HG03520 (cell line): ENCODE measurements around the gene LPIN1.

ENCODE experiments used
- ATAC-seq: cut with Tn5 transposase; IDR thresholded peaks from one replicate; pipeline ENCODE4 v1.9.1; 2021; ENCODE audit warnings: mild to moderate bottlenecking, moderate library complexity; ENCODE audit not compliant: unreplicated experiment

LPIN1 gene

DNA sequence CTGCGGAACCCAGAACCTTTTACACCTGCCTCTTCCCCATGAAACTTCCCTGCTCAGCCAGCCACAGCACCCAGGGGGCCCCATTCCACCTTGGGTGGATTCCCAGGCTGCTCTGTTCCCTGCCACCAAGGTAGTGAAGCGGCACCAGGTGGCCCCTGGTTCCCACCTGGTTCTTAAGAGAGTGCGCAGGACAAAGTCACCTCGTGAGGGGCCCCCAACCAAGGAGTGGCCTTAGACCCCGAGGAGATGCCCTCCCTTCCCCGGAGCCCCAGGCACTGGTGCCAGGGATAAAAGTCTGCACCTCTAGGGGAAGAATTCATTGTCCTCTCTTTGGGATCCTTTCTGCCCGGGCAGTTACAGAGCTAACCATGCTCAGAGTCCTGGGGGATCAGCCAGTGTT, 3.1 kb upstream of the LPIN1 start:
- no peak for ATAC-seq

DNA sequence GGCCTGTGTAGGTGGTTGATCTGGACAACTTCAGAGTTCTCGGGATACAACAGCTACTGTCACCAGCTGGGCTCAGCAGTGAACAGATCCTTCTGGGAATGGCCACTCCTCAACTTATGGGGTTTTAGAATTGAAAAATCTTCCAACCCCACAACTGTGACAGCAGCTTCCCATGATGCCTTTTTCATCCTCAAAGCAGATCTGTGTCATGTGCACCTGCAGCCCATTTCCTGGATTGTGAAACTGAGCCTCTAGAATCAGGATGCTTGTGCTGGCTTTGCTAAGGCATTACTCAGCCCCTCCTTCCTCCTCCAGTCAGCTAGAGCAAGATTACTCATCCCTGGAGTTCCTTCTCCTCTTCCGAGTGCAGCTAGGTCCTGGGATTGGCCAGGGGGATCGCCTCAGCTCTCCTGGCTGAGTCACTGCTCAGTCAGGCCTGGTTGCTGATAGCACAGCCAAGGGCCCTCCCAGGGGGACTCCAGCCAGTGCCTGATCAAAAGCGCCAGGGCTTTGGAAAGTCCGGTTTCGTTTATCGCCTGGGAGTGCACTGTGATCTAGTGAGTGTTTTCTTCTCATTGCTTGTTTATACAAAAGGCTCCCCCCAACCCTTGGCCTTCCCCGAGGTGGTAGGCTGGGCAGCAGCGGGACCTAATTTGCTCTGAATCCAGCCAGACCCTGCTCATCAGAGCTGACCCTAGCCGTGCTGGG, 2.4 kb upstream of the LPIN1 start:
- peak; percentile 53 for ATAC-seq

DNA sequence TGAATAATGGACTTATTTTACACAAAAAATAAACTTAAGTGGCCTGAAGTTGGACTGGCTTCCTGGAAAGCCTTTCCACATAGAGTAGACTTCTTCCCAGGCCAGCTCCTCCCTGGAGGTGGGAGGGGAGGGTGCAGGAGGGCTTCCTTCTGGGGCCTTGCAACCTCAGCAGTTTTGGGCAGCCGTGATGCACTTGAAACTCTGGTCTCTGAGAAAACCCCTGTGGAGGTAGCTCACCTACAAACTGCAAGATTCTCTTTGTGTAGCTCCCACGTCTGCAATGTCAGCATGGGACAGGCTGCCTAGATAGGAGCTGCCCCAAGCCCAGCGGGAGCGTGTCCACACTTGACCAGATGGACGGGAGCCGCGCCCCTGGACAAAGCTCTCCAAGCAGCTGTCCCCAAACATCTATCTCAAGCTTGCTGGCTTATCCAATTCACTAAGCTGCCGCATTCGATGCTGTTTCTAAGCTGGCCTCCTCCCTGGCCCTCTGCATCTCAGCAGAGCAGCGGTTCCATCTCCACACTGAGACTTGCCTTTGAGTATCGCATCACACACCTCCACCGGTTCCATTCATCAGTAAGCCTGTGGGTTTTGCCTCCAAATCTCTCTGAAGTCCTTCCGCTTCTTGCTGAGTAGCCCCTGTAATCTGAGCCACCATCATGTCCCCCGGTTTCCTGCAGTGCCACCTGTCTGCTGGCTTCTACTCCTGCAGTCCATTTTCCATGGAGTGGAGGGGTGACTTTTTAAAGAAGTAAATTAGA, 1.6 kb upstream of the LPIN1 start:
- no peak for ATAC-seq

GRCh38 chr2:11745613-11746375, 638 bp upstream of the LPIN1 start:
- no peak for ATAC-seq

DNA sequence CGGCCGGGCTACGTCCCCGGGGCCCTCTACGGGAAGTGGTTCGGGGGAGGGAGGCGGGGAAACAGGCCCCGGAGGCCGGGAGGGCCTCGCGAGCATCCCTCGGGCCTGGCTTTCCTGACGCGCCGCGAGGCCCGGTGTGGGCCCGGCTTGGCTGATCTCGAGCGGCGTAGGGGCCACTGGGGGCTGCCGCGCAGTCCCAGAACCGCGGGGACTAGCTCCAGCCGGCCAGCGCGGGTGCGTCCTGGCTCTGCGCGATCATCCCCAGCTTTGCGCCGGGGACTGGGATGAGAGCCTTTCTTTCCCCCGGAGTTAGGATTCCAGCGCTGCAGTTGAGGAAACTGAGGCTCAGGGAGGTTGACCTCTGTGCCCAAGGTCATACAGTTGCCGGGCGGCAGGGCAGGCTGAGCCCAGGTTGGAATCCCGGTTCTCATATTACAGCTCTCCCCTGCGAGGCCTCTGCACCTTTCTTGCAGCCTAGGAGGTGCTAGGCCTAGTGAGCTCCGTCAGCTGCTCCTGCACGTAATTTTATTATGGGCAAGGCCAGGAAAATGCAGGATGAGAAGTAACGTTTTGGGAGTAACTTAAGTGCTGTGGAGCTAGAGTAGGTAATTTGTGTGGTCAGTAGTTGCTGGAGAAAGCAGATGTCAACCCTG, 501 bp downstream of the LPIN1 start:
- ATAC-seq, result no peak

GRCh38 chr2:11748018-11748860, 1.8 kb downstream of the LPIN1 start:
- ATAC-seq, result no peak

- ATAC-seq, result no peak
Measured at GRCh38 chr2:11748861-11749645, 2.6 kb downstream of the LPIN1 start.

DNA sequence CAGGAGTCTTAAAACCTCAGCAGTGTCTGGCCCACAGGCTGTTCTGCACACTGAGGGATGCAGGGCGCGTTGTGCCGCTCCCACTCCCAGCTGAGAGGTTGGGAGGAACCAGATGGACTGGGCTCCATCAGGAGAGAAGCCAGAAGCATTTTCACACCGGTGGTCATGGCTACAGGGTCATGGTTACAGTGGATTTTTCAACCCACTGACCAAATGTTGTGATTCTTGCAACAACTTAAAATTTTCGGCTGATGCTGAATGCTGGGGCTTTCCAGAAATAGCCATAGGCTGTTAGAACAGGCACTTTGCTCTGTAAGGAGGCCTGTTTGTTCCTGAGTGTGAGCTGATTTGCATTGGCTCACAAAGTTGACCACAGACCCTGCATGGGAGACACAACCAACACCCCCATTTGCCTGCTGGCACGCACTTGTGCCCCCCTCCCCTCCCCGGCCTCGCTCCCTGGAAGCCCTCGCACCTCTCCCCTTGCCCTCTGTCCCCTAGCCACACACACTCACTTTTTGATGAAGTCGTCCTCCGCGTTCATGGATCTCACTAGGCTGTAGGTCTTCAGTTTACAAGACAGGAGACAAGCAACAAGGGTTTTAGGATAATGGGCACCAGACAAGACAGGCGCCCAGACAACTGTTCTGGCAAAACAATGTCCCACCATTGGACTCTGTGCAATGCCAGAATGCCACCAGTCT, 3.4 kb downstream of the LPIN1 start:
- ATAC-seq, result no peak

- ATAC-seq, result peak; percentile 36
Measured at GRCh38 chr2:11750422-11750821, 4.0 kb downstream of the LPIN1 start.

GRCh38 chr2:11750917-11751316, 4.5 kb downstream of the LPIN1 start:
- no peak for ATAC-seq

GRCh38 chr2:11752906-11753305, 6.5 kb downstream of the LPIN1 start:
- no peak for ATAC-seq

- ATAC-seq, result peak; percentile 73
Measured at GRCh38 chr2:11753452-11753885, 7.0 kb downstream of the LPIN1 start.

DNA sequence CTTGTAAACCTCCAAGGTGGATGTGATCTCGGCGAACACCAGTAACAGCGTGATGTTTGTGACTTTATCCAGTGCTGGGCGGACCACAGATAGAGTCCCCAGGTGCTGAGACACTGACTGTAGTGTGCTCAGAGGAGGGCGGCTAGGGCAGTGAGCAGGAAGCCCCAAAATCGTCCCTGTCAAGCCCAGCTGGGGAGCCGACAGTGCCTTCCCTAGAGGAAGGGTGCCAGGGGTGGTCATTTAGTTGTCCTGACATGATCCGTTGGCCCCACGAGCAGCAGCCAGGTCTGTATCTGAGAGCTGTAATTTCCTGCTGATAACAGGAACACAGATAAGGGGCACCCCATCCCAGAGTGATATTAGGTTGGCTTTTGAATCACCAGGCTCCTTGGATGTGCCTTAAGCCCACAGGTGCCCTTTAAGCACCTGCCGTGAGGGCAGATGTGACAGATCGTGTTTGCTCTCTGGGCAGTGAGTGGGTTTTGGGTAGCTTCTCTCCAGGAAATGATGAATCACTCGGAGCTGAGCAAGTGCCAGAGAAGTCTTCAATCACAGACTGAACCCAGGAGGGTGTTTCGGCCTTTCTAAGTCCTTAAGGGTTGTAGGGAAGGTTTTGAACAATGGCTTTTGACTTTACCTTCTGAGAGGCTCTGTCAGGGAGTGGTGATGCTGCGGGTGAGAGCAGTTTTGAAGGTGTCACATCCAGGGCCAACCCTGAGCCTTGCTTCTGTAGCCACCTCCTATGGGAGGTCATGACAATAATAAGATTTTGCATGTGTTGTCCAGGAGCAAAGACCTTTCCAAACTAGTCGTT, 7.7 kb downstream of the LPIN1 start:
- peak; percentile 23 for ATAC-seq

DNA sequence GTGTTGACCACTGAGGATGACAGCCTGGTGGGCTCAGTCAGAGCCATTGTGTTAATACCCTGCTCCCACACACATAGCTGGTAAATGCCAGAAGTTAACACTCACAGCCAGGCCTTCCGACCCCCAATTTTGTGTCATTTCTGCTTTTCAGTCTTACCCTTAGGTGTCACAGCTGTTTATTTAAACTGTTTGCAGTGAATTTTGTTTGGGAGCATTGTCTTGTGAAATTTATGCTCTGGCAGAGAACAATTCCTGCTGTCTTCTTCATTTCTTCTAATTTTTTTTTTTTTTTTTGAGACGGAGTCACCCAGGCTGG, 8.2 kb downstream of the LPIN1 start:
- ATAC-seq, result no peak

GRCh38 chr2:11757101-11757500, 10.7 kb downstream of the LPIN1 start:
- no peak for ATAC-seq

- ATAC-seq, result no peak
Measured at GRCh38 chr2:11758187-11758586, 11.8 kb downstream of the LPIN1 start.

DNA sequence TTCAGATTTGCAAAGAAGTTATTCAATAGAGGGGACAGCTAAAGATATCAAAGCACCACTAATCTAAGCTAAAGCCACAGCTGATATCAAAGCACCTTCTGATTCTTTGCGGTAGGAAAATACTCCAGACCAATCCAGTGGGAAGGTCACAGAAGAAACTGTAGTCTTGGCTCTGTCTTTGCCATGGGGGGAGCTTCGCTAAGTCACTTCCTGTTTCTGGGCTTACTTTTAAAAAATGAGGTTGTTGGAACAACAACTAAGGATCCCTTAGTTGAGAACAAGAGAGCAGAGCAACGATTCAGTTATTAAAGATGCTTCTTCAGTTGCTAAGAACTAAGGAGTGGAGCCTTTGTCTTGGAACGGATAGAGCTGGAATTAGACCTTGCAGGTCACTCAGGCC, 12.2 kb downstream of the LPIN1 start:
- no peak for ATAC-seq
